Measurements from ENCODE around the gene PDE4B. TPM values are rescaled to one million over a fixed set of nuclear protein-coding genes. Genes with fewer than 3 reads are reported as not detected.

PDE4B gene
- polyA plus RNA-seq, 6 donors from 2014 or later = 126 to 400 (median 150) TPM

GRCh38 chr1:65788762-65789161 is 3.9 kb upstream of the PDE4B start:
- no peak for DNase-seq
- Mint-ChIP-seq H3K27ac (no peak overlapping the region), H3K36me3 (peaks cover 2 to 17% of the 10 kb centered on the region in 2 donors), H3K27me3 (peaks cover 25 to 32% (median 31%) of the 10 kb centered on the region in 3 donors), H3K4me1 (peaks cover 0 to 3% (median 0%) of the 10 kb centered on the region in 3 donors), H3K9me3 (peaks cover 9 to 36% (median 19%) of the 10 kb centered on the region in 7 donors), H3K4me3 (no peak overlapping the region)
- no peak for ATAC-seq (ENCODE audit: low read depth in 2 of 2)

GRCh38 chr1:65791396-65791795 is 1.3 kb upstream of the PDE4B start:
- H3K9me3 Mint-ChIP-seq = peaks cover 8 to 36% (median 15%) of the 10 kb centered on the region in 7 donors
- H3K36me3 Mint-ChIP-seq = peaks cover 4 to 17% of the 10 kb centered on the region in 2 donors
- ATAC-seq (ENCODE audit: low read depth in 2 of 2) (no peak), DNase-seq (no peak)
- H3K27ac Mint-ChIP-seq = no peak overlapping the region
- peaks cover 0 to 5% (median 0%) of the 10 kb centered on the region in 3 donors for H3K4me1 Mint-ChIP-seq
- H3K27me3 Mint-ChIP-seq = peaks cover 32 to 46% (median 36%) of the 10 kb centered on the region in 3 donors
- no peak overlapping the region for H3K4me3 Mint-ChIP-seq

- Mint-ChIP-seq H3K4me1 (peaks cover 0 to 5% (median 0%) of the 10 kb centered on the region in 3 donors), H3K27me3 (peaks cover 32 to 46% (median 36%) of the 10 kb centered on the region in 3 donors), H3K9me3 (peaks cover 8 to 36% (median 15%) of the 10 kb centered on the region in 7 donors), H3K36me3 (peaks cover 4 to 17% of the 10 kb centered on the region in 2 donors), H3K27ac (peak overlapping the region in 1 of 6 donors; percentile 97), H3K4me3 (peak overlapping the region in 1 of 8 donors; percentile 53)
- no peak for DNase-seq
- ATAC-seq (ENCODE audit: low read depth in 2 of 2) = no peak
Observed at GRCh38 chr1:65791801-65792668, 660 bp upstream of the PDE4B start.

- no peak overlapping the region for H3K4me3 Mint-ChIP-seq
- no peak overlapping the region for H3K27ac Mint-ChIP-seq
- H3K4me1 Mint-ChIP-seq = peaks cover 0 to 5% (median 0%) of the 10 kb centered on the region in 3 donors
- no peak for DNase-seq
- peaks cover 4 to 17% of the 10 kb centered on the region in 2 donors for H3K36me3 Mint-ChIP-seq
- no peak for ATAC-seq (ENCODE audit: low read depth in 2 of 2)
- H3K27me3 Mint-ChIP-seq = peaks cover 35 to 46% (median 36%) of the 10 kb centered on the region in 3 donors
- peaks cover 8 to 29% (median 14%) of the 10 kb centered on the region in 7 donors for H3K9me3 Mint-ChIP-seq
Observed at GRCh38 chr1:65793359-65793732, 651 bp downstream of the PDE4B start.

GRCh38 chr1:65795311-65795710 is 2.6 kb downstream of the PDE4B start:
- Mint-ChIP-seq H3K4me1 (peaks cover 0 to 5% (median 0%) of the 10 kb centered on the region in 3 donors), H3K4me3 (no peak overlapping the region), H3K36me3 (peaks cover 0 to 4% of the 10 kb centered on the region in 2 donors), H3K27ac (no peak overlapping the region), H3K27me3 (peaks cover 30 to 40% (median 35%) of the 10 kb centered on the region in 3 donors), H3K9me3 (peaks cover 0 to 11% (median 3%) of the 10 kb centered on the region in 7 donors)
- ATAC-seq (ENCODE audit: low read depth in 2 of 2) = no peak
- no peak for DNase-seq

- no peak overlapping the region for H3K4me3 Mint-ChIP-seq
- peaks cover 0 to 12% (median 11%) of the 10 kb centered on the region in 3 donors for H3K27me3 Mint-ChIP-seq
- no peak for ATAC-seq (ENCODE audit: low read depth in 2 of 2)
- no peak overlapping the region for H3K27ac Mint-ChIP-seq
- no peaks in the 10 kb centered on the region for H3K36me3 Mint-ChIP-seq
- H3K9me3 Mint-ChIP-seq = no peaks in the 10 kb centered on the region
- H3K4me1 Mint-ChIP-seq = no peaks in the 10 kb centered on the region
- no peak for DNase-seq
Observed at GRCh38 chr1:65799601-65800000, 6.9 kb downstream of the PDE4B start.

GRCh38 chr1:65804584-65804983 is 11.9 kb downstream of the PDE4B start:
- DNase-seq = no peak
- no peak for ATAC-seq (ENCODE audit: low read depth in 2 of 2)
- no peaks in the 10 kb centered on the region for H3K9me3 Mint-ChIP-seq
- H3K36me3 Mint-ChIP-seq = no peaks in the 10 kb centered on the region
- no peaks in the 10 kb centered on the region for H3K4me1 Mint-ChIP-seq
- H3K4me3 Mint-ChIP-seq = no peak overlapping the region
- H3K27ac Mint-ChIP-seq = peak overlapping the region in 1 of 6 donors; percentile 67
- peaks cover 0 to 4% (median 0%) of the 10 kb centered on the region in 3 donors for H3K27me3 Mint-ChIP-seq

- H3K27me3 Mint-ChIP-seq = no peaks in the 10 kb centered on the region
- no peaks in the 10 kb centered on the region for H3K36me3 Mint-ChIP-seq
- H3K4me1 Mint-ChIP-seq = peaks cover 0 to 7% (median 7%) of the 10 kb centered on the region in 3 donors
- H3K27ac Mint-ChIP-seq = peak overlapping the region in 1 of 6 donors; percentile 59
- peaks cover 0 to 3% (median 0%) of the 10 kb centered on the region in 7 donors for H3K9me3 Mint-ChIP-seq
- DNase-seq = no peak
- H3K4me3 Mint-ChIP-seq = peak overlapping the region in 1 of 8 donors; percentile 33
- peak in 1 of 2 donors; percentile 51 for ATAC-seq (ENCODE audit: low read depth in 2 of 2)
Observed at GRCh38 chr1:65812065-65812464, 19.4 kb downstream of the PDE4B start.

GRCh38 chr1:65813956-65814355 is 21.3 kb downstream of the PDE4B start:
- H3K4me1 Mint-ChIP-seq = peaks cover 0 to 7% (median 7%) of the 10 kb centered on the region in 3 donors
- H3K27ac Mint-ChIP-seq = no peak overlapping the region
- ATAC-seq (ENCODE audit: low read depth in 2 of 2) (no peak), DNase-seq (no peak)
- H3K36me3 Mint-ChIP-seq = no peaks in the 10 kb centered on the region
- no peaks in the 10 kb centered on the region for H3K27me3 Mint-ChIP-seq
- H3K9me3 Mint-ChIP-seq = peaks cover 0 to 3% (median 0%) of the 10 kb centered on the region in 7 donors
- H3K4me3 Mint-ChIP-seq = no peak overlapping the region

GRCh38 chr1:65814752-65815151 is 22.1 kb downstream of the PDE4B start:
- no peak for ATAC-seq (ENCODE audit: low read depth in 2 of 2)
- Mint-ChIP-seq H3K27me3 (no peaks in the 10 kb centered on the region), H3K36me3 (no peaks in the 10 kb centered on the region), H3K4me3 (no peak overlapping the region), H3K9me3 (peaks cover 0 to 3% (median 0%) of the 10 kb centered on the region in 7 donors), H3K4me1 (peaks cover 0 to 7% (median 7%) of the 10 kb centered on the region in 3 donors), H3K27ac (no peak overlapping the region)
- DNase-seq = no peak

GRCh38 chr1:65817891-65818290 is 25.2 kb downstream of the PDE4B start:
- no peaks in the 10 kb centered on the region for H3K36me3 Mint-ChIP-seq
- H3K4me1 Mint-ChIP-seq = no peaks in the 10 kb centered on the region
- H3K27ac Mint-ChIP-seq = no peak overlapping the region
- DNase-seq (no peak), ATAC-seq (ENCODE audit: low read depth in 2 of 2) (no peak)
- no peak overlapping the region for H3K4me3 Mint-ChIP-seq
- H3K9me3 Mint-ChIP-seq = peaks cover 0 to under 1% (median 0%) of the 10 kb centered on the region in 7 donors
- no peaks in the 10 kb centered on the region for H3K27me3 Mint-ChIP-seq

GRCh38 chr1:65818966-65819365 is 26.3 kb downstream of the PDE4B start:
- Mint-ChIP-seq H3K9me3 (peaks cover 0 to 6% (median 3%) of the 10 kb centered on the region in 7 donors), H3K27me3 (peaks cover 0 to 8% (median 0%) of the 10 kb centered on the region in 3 donors), H3K4me3 (no peak overlapping the region), H3K27ac (no peak overlapping the region), H3K36me3 (no peaks in the 10 kb centered on the region), H3K4me1 (no peaks in the 10 kb centered on the region)
- ATAC-seq (ENCODE audit: low read depth in 2 of 2) (no peak), DNase-seq (no peak)

GRCh38 chr1:65820983-65821382 is 28.3 kb downstream of the PDE4B start:
- ATAC-seq (ENCODE audit: low read depth in 2 of 2) (no peak), DNase-seq (no peak)
- H3K27me3 Mint-ChIP-seq = peaks cover 0 to 8% (median 0%) of the 10 kb centered on the region in 3 donors
- peaks cover 0 to 6% (median 3%) of the 10 kb centered on the region in 7 donors for H3K9me3 Mint-ChIP-seq
- no peaks in the 10 kb centered on the region for H3K36me3 Mint-ChIP-seq
- H3K4me3 Mint-ChIP-seq = no peak overlapping the region
- no peak overlapping the region for H3K27ac Mint-ChIP-seq
- no peaks in the 10 kb centered on the region for H3K4me1 Mint-ChIP-seq

- no peaks in the 10 kb centered on the region for H3K36me3 Mint-ChIP-seq
- no peak overlapping the region for H3K27ac Mint-ChIP-seq
- peaks cover 0 to 6% (median 3%) of the 10 kb centered on the region in 7 donors for H3K9me3 Mint-ChIP-seq
- ATAC-seq (ENCODE audit: low read depth in 2 of 2) (no peak), DNase-seq (no peak)
- H3K27me3 Mint-ChIP-seq = peaks cover 0 to 8% (median 0%) of the 10 kb centered on the region in 3 donors
- H3K4me1 Mint-ChIP-seq = no peaks in the 10 kb centered on the region
- H3K4me3 Mint-ChIP-seq = no peak overlapping the region
Observed at GRCh38 chr1:65821386-65821785, 28.7 kb downstream of the PDE4B start.

Measured in naive B cell (primary cell).